Liver (tissue), 9 donors: ENCODE measurements around the gene LCE3E. TPM values are rescaled to one million over a fixed set of nuclear protein-coding genes. Genes with fewer than 3 reads are reported as not detected.

Source experiments
- DNase-seq: peaks from one replicate; pipeline ENCODE4 v3.0.0-alpha.2; 2017; ENCODE audit warnings: low spot score
- H3K27ac ChIP-seq, 2 donors: one replicate each; pipeline ENCODE4 v1.7.0; 2013; ENCODE audit warnings: inconsistent platforms in 2 of 2, low read length in 2 of 2, control low read depth in 1 of 2, low read depth in 1 of 2, mild to moderate bottlenecking in 1 of 2
- H3K27me3 ChIP-seq, 4 donors: one replicate each; pipeline versions ENCODE4 v1.6.1 to v1.7.0; 2013; ENCODE audit warnings: low read length in 3 of 4, inconsistent platforms in 1 of 4, mild to moderate bottlenecking in 1 of 4, moderate library complexity in 1 of 4; ENCODE audit not compliant: control insufficient read depth in 4 of 4, insufficient read depth in 4 of 4
- H3K36me3 ChIP-seq, 4 donors: one replicate each; pipeline versions ENCODE4 v1.6.1 to v1.7.0; 2013; ENCODE audit warnings: low read length in 3 of 4, mild to moderate bottlenecking in 3 of 4, low read depth in 1 of 4, moderate library complexity in 1 of 4; ENCODE audit not compliant: control insufficient read depth in 4 of 4, insufficient read depth in 3 of 4
- H3K4me1 ChIP-seq, 4 donors: one replicate each; pipeline versions ENCODE4 v1.6.1 to v1.7.0; 2013; ENCODE audit warnings: low read length in 3 of 4, mild to moderate bottlenecking in 3 of 4, moderate library complexity in 1 of 4; ENCODE audit not compliant: control insufficient read depth in 4 of 4, insufficient read depth in 4 of 4
- H3K4me3 ChIP-seq, 3 donors: one replicate each; pipeline versions ENCODE4 v1.6.1 to v1.7.0; 2013; ENCODE audit warnings: low read length in 3 of 3, control low read depth in 1 of 3, low read depth in 1 of 3, mild to moderate bottlenecking in 1 of 3
- H3K9ac ChIP-seq, 2 donors: one replicate each; pipeline ENCODE4 v1.7.0; 2013; ENCODE audit warnings: low read length in 2 of 2, mild to moderate bottlenecking in 2 of 2, moderate library complexity in 2 of 2, control low read depth in 1 of 2, low read depth in 1 of 2
- H3K9me3 ChIP-seq, 4 donors: one replicate each; pipeline versions ENCODE4 v1.6.1 to v1.7.0; 2013; ENCODE audit warnings: low read length in 3 of 4; ENCODE audit not compliant: control insufficient read depth in 4 of 4
- ATF3 ChIP-seq: IDR thresholded peaks from 2 replicates; pipeline ENCODE4 v1.6.1; 2016; ENCODE audit warnings: antibody characterized with exemption
- CTCF ChIP-seq: fragments of 150-350 bp; IDR thresholded peaks from 2 replicates; pipeline ENCODE4 v1.5.1; 2017; ENCODE audit warnings: improper control_type of control experiment, low read depth, low read length; ENCODE audit not compliant: missing input control
- EGR1 ChIP-seq, 2 donors: IDR thresholded peaks; 2 replicates each; pipeline ENCODE4 v1.6.1; 2016 to 2018; ENCODE audit warnings: antibody characterized with exemption in 2 of 2, low read depth in 2 of 2
- FOXA1 ChIP-seq: IDR thresholded peaks from 2 replicates; pipeline ENCODE4 v1.6.1; 2016; ENCODE audit warnings: antibody characterized with exemption
- FOXA2 ChIP-seq: IDR thresholded peaks from 2 replicates; pipeline ENCODE4 v1.6.1; 2016; ENCODE audit warnings: antibody characterized with exemption
- GABPA ChIP-seq, 2 donors: IDR thresholded peaks in 1 of 2; conservative IDR thresholded peaks in 1 of 2; 2 replicates each; pipeline ENCODE4 v1.6.1; 2016; ENCODE audit warnings: antibody characterized with exemption in 2 of 2, mild to moderate bottlenecking in 1 of 2, moderate library complexity in 1 of 2
- HNF4A ChIP-seq, 2 donors: conservative IDR thresholded peaks; 2 replicates each; pipeline ENCODE4 v1.6.1; 2016; ENCODE audit warnings: antibody characterized with exemption in 2 of 2, mild to moderate bottlenecking in 2 of 2
- HNF4G ChIP-seq: IDR thresholded peaks from 2 replicates; pipeline ENCODE4 v1.6.1; 2016; ENCODE audit warnings: antibody characterized with exemption
- JUND ChIP-seq, 2 donors: IDR thresholded peaks; 2 replicates each; pipeline ENCODE4 v1.6.1; 2016; ENCODE audit warnings: antibody characterized with exemption in 2 of 2
- MAX ChIP-seq: IDR thresholded peaks from 2 replicates; pipeline ENCODE4 v1.6.1; 2016; ENCODE audit warnings: antibody characterized with exemption
- NR2F2 ChIP-seq: IDR thresholded peaks from 2 replicates; pipeline ENCODE4 v1.6.1; 2016; ENCODE audit warnings: antibody characterized with exemption
- RAD21 ChIP-seq, 2 donors: IDR thresholded peaks; 2 replicates each; pipeline ENCODE4 v1.6.1; 2016; ENCODE audit warnings: antibody characterized with exemption in 2 of 2, mild to moderate bottlenecking in 2 of 2
- REST ChIP-seq: IDR thresholded peaks from 2 replicates; pipeline ENCODE4 v1.6.1; 2016; ENCODE audit warnings: antibody characterized with exemption, mild to moderate bottlenecking
- RXRA ChIP-seq, 2 donors: IDR thresholded peaks; 2 replicates each; pipeline ENCODE4 v1.6.1; 2017 to 2018; ENCODE audit warnings: antibody characterized with exemption in 2 of 2, mild to moderate bottlenecking in 1 of 2
- SP1 ChIP-seq: IDR thresholded peaks from 2 replicates; pipeline ENCODE4 v1.6.1; 2018; ENCODE audit warnings: antibody characterized with exemption, mild to moderate bottlenecking
- TAF1 ChIP-seq: conservative IDR thresholded peaks from 2 replicates; pipeline ENCODE4 v1.6.1; 2016; ENCODE audit warnings: antibody characterized with exemption, mild to moderate bottlenecking
- YY1 ChIP-seq: IDR thresholded peaks from 2 replicates; pipeline ENCODE4 v1.6.1; 2016; ENCODE audit warnings: antibody characterized with exemption, mild to moderate bottlenecking
- ZBTB33 ChIP-seq: IDR thresholded peaks from 2 replicates; pipeline ENCODE4 v1.6.1; 2016; ENCODE audit warnings: antibody characterized with exemption
- WGBS: extraction: QIAGEN DNeasy Blood & Tissue Kit; methylation state at CpG from one replicate; pipeline ENCODE4 v1.1.7; 2013; 5-methylcytosine and 5-hydroxymethylcytosine counted together
- polyA plus RNA-seq, 2 donors: library from polyadenylated mRNA; stranded (reverse) in 1 of 2; unstranded in 1 of 2; fragments of 200-250 nt in 1 of 2; fragments of >200 nt in 1 of 2; fragmentation: Nextera tagmentation in 1 of 2; extraction: Ambion mirVana in 1 of 2; gene quantifications; one replicate each; pipeline versions ENCODE4 v1.2.1 to v1.2.3, GENCODE V29; 2013 to 2015
- total RNA-seq, 2 donors: library from RNA; depleted of rRNA; stranded (reverse); fragments of >200 nt; gene quantifications; one replicate each; pipeline ENCODE4 v1.2.3, GENCODE V29; 2014
- donor health status: healthy.
- donor health status: healthy.
- donor health status: healthy.
- donor health status: healthy.
- donor health status: healthy.

Gene LCE3E
- total and polyA plus RNA-seq, 4 donors = not detected

- Histone ChIP-seq H3K27ac (no peak overlapping the region), H3K27me3 (peaks cover 0 to 19% (median 4%) of the 10 kb centered on the region in 4 donors), H3K36me3 (no peaks in the 10 kb centered on the region), H3K9ac (no peak overlapping the region), H3K4me3 (no peak overlapping the region), H3K4me1 (peaks cover 0 to 10% (median 5%) of the 10 kb centered on the region in 4 donors), H3K9me3 (no peaks in the 10 kb centered on the region)
- WGBS = 53% methylated on average over 7 of the region's 7 CpGs
- TF ChIP-seq RAD21 (IDR thresholded peaks at IDR 0.05) (no peak), NR2F2 (no peak), SP1 (no peak), MAX (no peak), FOXA1 (no peak), GABPA (IDR thresholded peaks at IDR 0.05 in 1 of 2, conservative IDR thresholded peaks at IDR 0.05 in 1 of 2) (no peak), FOXA2 (no peak), CTCF (no peak), HNF4G (no peak), ZBTB33 (no peak), TAF1 (no peak), YY1 (no peak), RXRA (IDR thresholded peaks at IDR 0.05) (no peak), JUND (IDR thresholded peaks at IDR 0.05) (no peak), EGR1 (IDR thresholded peaks at IDR 0.05; ENCODE audit: low read depth in 2 of 2) (no peak), HNF4A (conservative IDR thresholded peaks at IDR 0.05) (no peak), ATF3 (no peak), REST (no peak)
- DNase-seq = no peak
These were observed 49.3 kb downstream of the LCE3E start for GRCh38 chr1:152517237-152517811.
